ENCODE measurements around the gene INSR. TPM values are rescaled to one million over a fixed set of nuclear protein-coding genes. Genes with fewer than 3 reads are reported as not detected.

INSR gene
- total RNA-seq, 6 experiments from 2014 or later = 2.1 to 6.3 (median 2.5) TPM

DNA sequence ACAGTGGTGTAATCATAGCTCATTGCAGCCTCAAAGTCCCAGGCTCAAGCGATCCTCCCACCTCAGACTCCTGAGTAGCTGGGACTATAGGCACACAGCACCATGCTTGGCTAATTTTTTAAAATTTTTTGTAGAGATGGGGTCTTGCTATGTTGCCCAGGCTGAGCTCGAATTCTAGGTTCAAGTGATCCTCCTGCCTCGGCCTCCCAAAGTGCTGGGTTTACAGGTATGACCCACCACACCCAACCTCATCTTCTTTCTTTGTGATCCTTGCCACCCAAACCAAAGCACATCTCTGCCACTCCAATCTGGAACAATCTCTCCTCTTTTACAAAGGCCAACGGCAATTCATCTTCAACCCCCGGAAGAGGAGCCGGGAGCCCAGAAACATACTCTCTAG lies 38.6 kb downstream of the INSR start:
- H3K9me3 Mint-ChIP-seq = peaks cover 3% of the 10 kb centered on the region; the same call in 1 of the 2 replicates
- no peaks in the 10 kb centered on the region for H3K4me1 Mint-ChIP-seq (ENCODE audit: low read depth)
- H3K27me3 Mint-ChIP-seq (ENCODE audit: insufficient read depth) = no peaks in the 10 kb centered on the region
- TF ChIP-seq, protein P1, sequence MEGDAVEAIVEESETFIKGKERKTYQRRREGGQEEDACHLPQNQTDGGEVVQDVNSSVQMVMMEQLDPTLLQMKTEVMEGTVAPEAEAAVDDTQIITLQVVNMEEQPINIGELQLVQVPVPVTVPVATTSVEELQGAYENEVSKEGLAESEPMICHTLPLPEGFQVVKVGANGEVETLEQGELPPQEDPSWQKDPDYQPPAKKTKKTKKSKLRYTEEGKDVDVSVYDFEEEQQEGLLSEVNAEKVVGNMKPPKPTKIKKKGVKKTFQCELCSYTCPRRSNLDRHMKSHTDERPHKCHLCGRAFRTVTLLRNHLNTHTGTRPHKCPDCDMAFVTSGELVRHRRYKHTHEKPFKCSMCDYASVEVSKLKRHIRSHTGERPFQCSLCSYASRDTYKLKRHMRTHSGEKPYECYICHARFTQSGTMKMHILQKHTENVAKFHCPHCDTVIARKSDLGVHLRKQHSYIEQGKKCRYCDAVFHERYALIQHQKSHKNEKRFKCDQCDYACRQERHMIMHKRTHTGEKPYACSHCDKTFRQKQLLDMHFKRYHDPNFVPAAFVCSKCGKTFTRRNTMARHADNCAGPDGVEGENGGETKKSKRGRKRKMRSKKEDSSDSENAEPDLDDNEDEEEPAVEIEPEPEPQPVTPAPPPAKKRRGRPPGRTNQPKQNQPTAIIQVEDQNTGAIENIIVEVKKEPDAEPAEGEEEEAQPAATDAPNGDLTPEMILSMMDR (IDR thresholded peaks at IDR 0.05) = no peak
- no peaks in the 10 kb centered on the region for H3K36me3 Mint-ChIP-seq (ENCODE audit: low read depth)
- H3K4me3 Mint-ChIP-seq = no peak overlapping the region
- no peak overlapping the region for H3K27ac Mint-ChIP-seq
- no peak for DNase-seq

DNA sequence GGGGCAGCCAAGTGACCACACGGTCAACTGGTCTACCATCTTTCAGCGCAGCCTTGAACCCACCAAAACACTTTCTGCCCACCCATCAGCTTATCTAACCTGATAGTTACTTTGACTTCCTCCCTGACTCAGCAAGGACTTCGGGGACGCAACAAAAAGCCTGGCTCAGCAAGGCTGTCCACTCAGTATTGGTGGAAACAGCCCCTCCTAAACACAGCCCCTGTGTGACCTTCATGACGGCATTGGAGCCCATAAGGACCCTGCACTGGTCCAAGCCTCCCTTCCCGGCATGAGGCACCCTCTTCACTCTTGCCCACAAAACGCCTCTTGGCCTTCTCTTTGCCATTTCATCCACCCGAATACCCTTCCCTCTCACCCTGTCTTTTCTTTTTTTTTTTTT lies 39.1 kb downstream of the INSR start:
- Mint-ChIP-seq H3K9me3 (peaks cover 3% of the 10 kb centered on the region; the same call in 1 of the 2 replicates), H3K4me1 (ENCODE audit: low read depth) (no peaks in the 10 kb centered on the region), H3K27me3 (ENCODE audit: insufficient read depth) (no peaks in the 10 kb centered on the region), H3K27ac (no peak overlapping the region), H3K36me3 (ENCODE audit: low read depth) (no peaks in the 10 kb centered on the region), H3K4me3 (no peak overlapping the region)
- TF ChIP-seq, protein P1 (IDR thresholded peaks at IDR 0.05) = no peak
- DNase-seq = no peak

GRCh38 chr19:7254590-7254989 lies 39.6 kb downstream of the INSR start:
- Mint-ChIP-seq H3K36me3 (ENCODE audit: low read depth) (no peaks in the 10 kb centered on the region), H3K4me1 (ENCODE audit: low read depth) (no peaks in the 10 kb centered on the region), H3K9me3 (peaks cover 3% of the 10 kb centered on the region; the same call in 1 of the 2 replicates), H3K27ac (no peak overlapping the region), H3K4me3 (no peak overlapping the region), H3K27me3 (ENCODE audit: insufficient read depth) (no peaks in the 10 kb centered on the region)
- TF ChIP-seq, protein P1 (IDR thresholded peaks at IDR 0.05) = no peak
- no peak for DNase-seq

- Mint-ChIP-seq H3K4me1 (ENCODE audit: low read depth) (no peaks in the 10 kb centered on the region), H3K4me3 (no peak overlapping the region), H3K9me3 (peaks cover 10% of the 10 kb centered on the region), H3K36me3 (ENCODE audit: low read depth) (peaks cover 5% of the 10 kb centered on the region), H3K27me3 (ENCODE audit: insufficient read depth) (no peaks in the 10 kb centered on the region; the same call in 1 of the 2 replicates), H3K27ac (no peak overlapping the region)
- TF ChIP-seq, protein P1 (IDR thresholded peaks at IDR 0.05) = no peak
- no peak for DNase-seq
Measured at GRCh38 chr19:7252364-7252763, 41.9 kb downstream of the INSR start.

GRCh38 chr19:7251494-7251893 lies 42.7 kb downstream of the INSR start:
- no peaks in the 10 kb centered on the region for H3K4me1 Mint-ChIP-seq (ENCODE audit: low read depth)
- H3K4me3 Mint-ChIP-seq = no peak overlapping the region
- no peaks in the 10 kb centered on the region; the same call in 1 of the 2 replicates for H3K27me3 Mint-ChIP-seq (ENCODE audit: insufficient read depth)

More at GRCh38 chr19:7251494-7251893, 42.7 kb downstream of the INSR start:
- peaks cover 14% of the 10 kb centered on the region for H3K9me3 Mint-ChIP-seq
- peaks cover 10% of the 10 kb centered on the region for H3K36me3 Mint-ChIP-seq (ENCODE audit: low read depth)
- DNase-seq = no peak
- TF ChIP-seq, protein P1 (IDR thresholded peaks at IDR 0.05) = no peak
- H3K27ac Mint-ChIP-seq = no peak overlapping the region
